Left colon (tissue), 2 donors: Measurements from ENCODE around the gene UBXN11. TPM values are rescaled to one million over a fixed set of nuclear protein-coding genes. Genes with fewer than 3 reads are reported as not detected.
"Not testable (repeated sequence)": the region's sequence is repeated elsewhere in the genome, so short reads cannot be mapped to it uniquely, and the experiment has no call there.

Experiments
- ATAC-seq: fragments of 200-7000 bp; cut with Tn5 transposase; one replicate; pipeline ENCODE4 v1.9.1; 2020; ENCODE audit warnings: mild to moderate bottlenecking, moderate library complexity
- DNase-seq, 2 donors: peaks; one replicate each; pipeline ENCODE4 v3.0.0-alpha.2; 2020
- intact Hi-C, 2 donors: fragments of 100-400 bp; cut with DNase I in 1 of 2; cut with micrococcal nuclease in 1 of 2; formaldehyde crosslinking; loops; one replicate each; pipeline versions ENCODE4 v1.11.2 to v1.14.0; 2022; cut with DNase I, micrococcal nuclease
- total RNA-seq, 2 donors: library from RNA; stranded (reverse); fragmentation: NEBNext Ultra II Directional; extraction: Animal tissue kit (Norgen Biotek cat#: 25700); gene quantifications; one replicate each; pipeline ENCODE4 v1.2.1, GENCODE V29; 2021
- donor health status: DM: no; HTN: no; CAD: no.
- donor health status: DM: yes; HTN: yes; CAD: no.

UBXN11 gene
- total RNA-seq, 2 donors from 2014 or later: 10.0 to 13.4 TPM

- no peak for DNase-seq
- intact Hi-C loops: no loop called here
- ATAC-seq: no peak
Observed at GRCh38 chr1:26340047-26340481, 33.6 kb upstream of the UBXN11 start.

GRCh38 chr1:26338670-26339069 lies 32.2 kb upstream of the UBXN11 start:
- DNase-seq (no peak), ATAC-seq (no peak)
- intact Hi-C loops: no loop called here

GRCh38 chr1:26337625-26338024 lies 31.2 kb upstream of the UBXN11 start:
- ATAC-seq (no peak), DNase-seq (no peak)
- intact Hi-C loops: no loop called here

GRCh38 chr1:26337206-26337535 lies 30.7 kb upstream of the UBXN11 start:
- DNase-seq (no peak), ATAC-seq (no peak)
- intact Hi-C loops: no loop called here

GRCh38 chr1:26336477-26337205 lies 30.2 kb upstream of the UBXN11 start:
- intact Hi-C loops: no loop called here
- ATAC-seq (peak; percentile 97), DNase-seq (peak; percentile 90 to 97)

- intact Hi-C loops: no loop called here
- no peak for DNase-seq
- ATAC-seq: peak; percentile 17
Observed at GRCh38 chr1:26335774-26336476, 29.5 kb upstream of the UBXN11 start.

GRCh38 chr1:26333312-26333711 lies 26.9 kb upstream of the UBXN11 start:
- intact Hi-C loops, DNase-seq, ATAC-seq: not testable (repeated sequence)

GRCh38 chr1:26330276-26330675 lies 23.8 kb upstream of the UBXN11 start:
- no peak for DNase-seq
- intact Hi-C loops: no loop called here
- ATAC-seq: no peak

GRCh38 chr1:26329380-26329779 lies 22.9 kb upstream of the UBXN11 start:
- intact Hi-C loops: loop anchor here in 1 of 2 donors (10.0 kb wide), 1 partner anchor 55 kb away; no protein-coding TSS in a partner anchor
- DNase-seq, ATAC-seq: not testable (repeated sequence)

GRCh38 chr1:26328597-26328996 lies 22.2 kb upstream of the UBXN11 start:
- no peak for DNase-seq
- ATAC-seq: no peak
- intact Hi-C loops: loop anchor here in 1 of 2 donors (10.0 kb wide), 1 partner anchor 54 kb away; no protein-coding TSS in a partner anchor

- no peak for ATAC-seq
- no peak for DNase-seq
- intact Hi-C loops: loop anchor here in 1 of 2 donors (10.0 kb wide), 1 partner anchor 53 kb away; no protein-coding TSS in a partner anchor
Observed at GRCh38 chr1:26327956-26328362, 21.5 kb upstream of the UBXN11 start.

GRCh38 chr1:26324550-26324949 lies 18.1 kb upstream of the UBXN11 start:
- DNase-seq: no peak
- ATAC-seq: no peak
- intact Hi-C loops: loop anchor here in 1 of 2 donors (10.0 kb wide), 1 partner anchor 50 kb away; no protein-coding TSS in a partner anchor

GRCh38 chr1:26323382-26323781 lies 16.9 kb upstream of the UBXN11 start:
- intact Hi-C loops: loop anchor here (2.0 to 10.0 kb wide), 2 partner anchors 49 kb away; no protein-coding TSS in a partner anchor
- DNase-seq: no peak
- ATAC-seq: no peak

GRCh38 chr1:26322042-26322331 lies 15.6 kb upstream of the UBXN11 start:
- ATAC-seq: no peak
- intact Hi-C loops: loop anchor here (2.0 to 10.0 kb wide), 2 partner anchors 47 kb away; no protein-coding TSS in a partner anchor
- no peak for DNase-seq

GRCh38 chr1:26321315-26322041 lies 15.0 kb upstream of the UBXN11 start:
- intact Hi-C loops: loop anchor here (2.0 to 10.0 kb wide), 2 partner anchors 47 kb away; no protein-coding TSS in a partner anchor
- DNase-seq (peak; percentile 89 to 96), ATAC-seq (peak; percentile 91)

GRCh38 chr1:26320896-26321295 lies 14.5 kb upstream of the UBXN11 start:
- intact Hi-C loops: loop anchor here in 1 of 2 donors (10.0 kb wide), 1 partner anchor 46 kb away; no protein-coding TSS in a partner anchor
- ATAC-seq: no peak
- DNase-seq: no peak

GRCh38 chr1:26318338-26319064 lies 12.1 kb upstream of the UBXN11 start:
- ATAC-seq (no peak), DNase-seq (peak; percentile 38 to 51)
- intact Hi-C loops: no loop called here

- intact Hi-C loops: no loop called here
- ATAC-seq (no peak), DNase-seq (peak; percentile 35 to 43)
Observed at GRCh38 chr1:26317612-26318337, 11.3 kb upstream of the UBXN11 start, which contains the start of gene CD52. Gene CD52 (plus strand): TSS chr1:26317958. CDS start chr1:26318018, 60 bp downstream.
